Stimulated activated CD4-positive, alpha-beta T cell treated with anti-CD3 and anti-CD28 coated beads, Interleukin-1b, Interleukin-23, amount 100 ng/mL, for 4 hours (primary cell): ENCODE measurements around the gene PCDH9.

ENCODE experiments used
- DNase-seq, 2 donors: peaks; one replicate each; pipeline ENCODE4 v3.0.0-alpha.2; 2020; ENCODE audit warnings: low read depth in 2 of 2

PCDH9 gene

GRCh38 chr13:66974889-66975288 lies 255.2 kb downstream of the PCDH9 start:
- DNase-seq: no peak

GRCh38 chr13:66974174-66974573 lies 256.0 kb downstream of the PCDH9 start:
- no peak for DNase-seq

DNA sequence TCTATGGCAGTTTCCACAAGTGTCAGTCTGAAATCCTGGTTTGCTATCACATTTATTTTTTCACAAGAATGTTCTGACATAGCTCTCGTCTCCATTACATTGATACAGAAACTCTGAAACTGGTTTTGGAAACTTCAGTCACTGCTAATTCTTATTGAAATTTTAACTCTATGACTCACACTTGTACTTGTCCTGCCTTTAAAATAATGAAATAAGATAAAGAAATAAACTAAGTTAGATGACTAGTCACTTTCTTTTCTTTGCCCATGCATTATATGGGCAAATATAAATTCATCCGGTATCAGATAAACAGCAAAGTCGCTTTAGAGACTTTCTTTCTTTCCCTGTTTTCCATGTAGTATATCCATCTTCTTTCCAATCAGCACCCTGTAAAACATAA lies 257.5 kb downstream of the PCDH9 start:
- DNase-seq: no peak

DNA sequence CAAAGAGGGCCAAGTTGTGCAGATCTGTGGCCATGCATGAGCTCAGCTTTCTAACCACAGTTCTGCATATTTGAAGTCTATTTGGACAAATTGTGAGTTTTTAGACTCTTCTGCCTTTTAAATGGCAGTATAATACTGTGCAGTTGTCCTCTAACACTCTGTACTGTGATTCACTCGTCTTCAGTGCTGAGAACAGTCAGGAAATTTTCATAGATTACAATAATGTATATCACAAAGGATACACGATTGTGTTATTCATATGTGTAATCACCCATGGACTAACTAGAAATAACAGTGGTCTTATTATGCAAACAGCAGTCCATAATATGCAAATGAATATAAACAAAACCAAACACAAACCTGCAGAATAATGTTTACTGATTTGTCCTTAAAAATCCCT lies 259.1 kb downstream of the PCDH9 start:
- no peak for DNase-seq

DNA sequence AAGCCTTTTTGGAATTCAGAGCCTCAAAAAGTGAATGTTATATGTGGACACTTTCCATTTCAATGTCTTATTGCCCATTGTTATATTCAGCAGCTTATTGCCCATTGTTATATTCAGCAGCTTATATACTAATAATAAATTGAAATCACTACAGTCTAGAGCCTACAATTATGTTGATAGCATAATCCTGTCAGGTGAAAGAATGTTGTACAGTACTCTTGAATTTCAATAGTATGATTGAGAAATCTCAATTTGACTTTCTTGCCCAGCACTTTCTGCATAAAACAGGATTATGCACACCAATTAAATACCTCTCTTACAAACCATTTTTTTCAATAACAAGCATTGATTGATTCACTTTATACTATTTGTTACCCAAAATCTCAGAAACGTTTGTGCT lies 260.8 kb downstream of the PCDH9 start:
- DNase-seq: no peak

GRCh38 chr13:66967811-66968597 lies 262.1 kb downstream of the PCDH9 start:
- DNase-seq: no peak

- DNase-seq: no peak
These were observed 265.0 kb downstream of the PCDH9 start for GRCh38 chr13:66965181-66965580.

DNA sequence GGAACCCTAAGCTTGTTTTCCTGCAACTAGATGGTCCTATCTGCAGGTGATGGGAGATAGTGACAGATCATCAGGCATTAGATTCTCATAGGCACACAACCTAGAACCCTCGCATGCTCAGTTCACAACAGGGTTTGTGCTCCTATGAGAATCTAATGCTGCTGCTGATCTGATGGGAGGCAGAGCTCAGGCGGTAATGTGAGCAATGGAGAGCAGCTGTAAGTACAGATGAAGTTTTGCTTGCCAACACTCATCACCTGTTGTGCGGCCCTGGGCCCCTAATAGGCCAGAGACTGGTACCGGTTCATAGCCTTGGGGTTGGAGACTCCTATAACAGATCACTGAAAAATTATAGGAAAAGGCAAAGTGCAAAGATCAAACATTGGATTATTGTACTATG lies 267.2 kb downstream of the PCDH9 start:
- DNase-seq: no peak

DNA sequence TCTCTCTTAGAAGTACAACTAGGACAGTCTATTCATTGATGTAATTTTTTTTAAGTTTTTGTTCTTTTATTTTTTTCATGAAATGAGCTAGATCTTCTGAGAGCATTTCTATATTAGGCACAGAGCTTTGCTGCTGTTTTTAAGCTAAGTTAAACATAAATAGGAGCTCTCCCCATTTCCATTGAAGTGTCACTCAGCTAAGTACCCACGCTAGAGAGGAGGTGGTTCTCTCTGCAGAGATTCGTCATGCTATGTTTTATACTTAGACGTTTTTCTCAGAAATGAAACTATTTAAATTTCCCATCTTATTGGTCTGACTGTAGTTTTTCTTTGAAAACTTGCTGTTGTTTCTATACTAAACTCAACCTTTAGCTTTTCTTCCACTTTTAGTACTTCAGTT lies 271.5 kb downstream of the PCDH9 start:
- DNase-seq: no peak

DNA sequence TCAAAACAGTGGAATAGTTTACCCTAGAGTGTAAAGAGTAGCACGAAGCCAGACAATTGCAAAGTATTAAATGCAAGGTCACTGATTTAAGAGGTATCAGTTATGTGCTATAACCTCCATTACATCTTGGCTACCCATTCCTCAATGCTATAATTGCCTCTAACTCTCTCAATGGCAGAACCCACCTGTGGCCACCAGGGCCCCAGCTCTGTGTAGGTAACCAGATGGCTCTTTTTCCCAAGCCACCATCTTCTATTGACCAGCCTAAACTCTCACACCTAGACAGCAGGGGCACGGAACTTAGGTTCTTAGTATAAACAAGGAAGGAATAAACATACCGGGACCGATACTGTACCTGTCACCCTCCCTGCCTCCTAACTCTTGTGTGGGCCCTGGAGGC lies 277.6 kb downstream of the PCDH9 start:
- DNase-seq: no peak

- DNase-seq: no peak
These were observed 278.7 kb downstream of the PCDH9 start for GRCh38 chr13:66951426-66951825.

- no peak for DNase-seq
These were observed 279.5 kb downstream of the PCDH9 start for GRCh38 chr13:66950666-66951065.

GRCh38 chr13:66948910-66949309 lies 281.2 kb downstream of the PCDH9 start:
- DNase-seq: no peak

GRCh38 chr13:66943530-66943929 lies 286.6 kb downstream of the PCDH9 start:
- no peak for DNase-seq

- no peak for DNase-seq
These were observed 290.0 kb downstream of the PCDH9 start for GRCh38 chr13:66940113-66940512.

DNA sequence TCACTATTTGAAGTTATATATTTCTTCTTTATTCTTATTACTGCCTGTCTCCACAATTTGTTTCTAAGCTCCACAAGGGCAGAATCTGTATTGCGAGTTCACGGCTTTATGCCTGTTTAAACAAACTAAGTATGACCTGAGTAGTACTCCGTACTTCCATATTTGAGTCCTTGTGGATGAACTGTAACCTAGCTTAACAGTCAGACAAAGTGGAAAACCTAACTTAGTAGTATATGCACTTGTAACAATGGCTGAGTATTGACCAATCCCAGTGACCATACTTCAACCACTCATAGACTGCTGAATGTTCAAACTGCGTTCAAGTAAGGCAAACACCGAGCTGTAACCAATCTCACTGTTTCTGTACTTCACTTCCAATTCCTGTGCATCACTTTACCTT lies 292.7 kb downstream of the PCDH9 start:
- no peak for DNase-seq

- no peak for DNase-seq
These were observed 296.1 kb downstream of the PCDH9 start for GRCh38 chr13:66933994-66934393.

GRCh38 chr13:66933527-66933926 lies 296.6 kb downstream of the PCDH9 start:
- DNase-seq: no peak

GRCh38 chr13:66927562-66927961 lies 302.6 kb downstream of the PCDH9 start:
- DNase-seq: no peak

DNA sequence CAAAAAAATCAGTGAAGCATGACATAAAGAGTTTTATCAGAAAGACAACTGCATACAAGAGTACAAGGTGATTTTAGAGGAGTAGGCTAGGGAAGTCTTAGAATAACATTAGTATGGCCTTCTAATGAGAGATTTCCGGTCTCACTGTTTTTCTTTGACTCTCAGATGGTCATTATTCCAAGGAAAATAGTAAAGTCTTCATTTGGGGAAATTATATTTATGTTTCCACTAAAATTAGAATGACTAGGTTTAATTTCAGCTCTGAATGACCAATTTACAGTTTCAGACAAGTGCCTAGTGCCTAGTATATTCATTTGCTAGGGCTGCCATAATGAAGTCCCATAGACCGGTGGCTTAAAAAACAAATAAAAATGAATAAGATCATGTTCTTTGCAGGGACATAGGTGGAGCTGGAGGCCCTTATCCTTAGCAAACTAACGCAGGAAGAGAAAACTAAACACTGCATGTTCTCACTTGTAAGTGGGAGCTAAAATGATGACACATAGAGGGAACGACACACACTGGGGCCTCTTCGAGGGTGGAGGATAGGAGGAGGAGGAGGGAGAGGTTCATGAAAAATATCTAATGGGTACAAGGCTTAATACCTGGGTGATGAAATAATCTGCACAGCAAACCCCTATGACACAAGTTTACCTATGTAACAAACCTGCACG lies 303.1 kb downstream of the PCDH9 start:
- DNase-seq: no peak

GRCh38 chr13:66926200-66926850 lies 303.8 kb downstream of the PCDH9 start:
- DNase-seq: no peak

GRCh38 chr13:66922444-66922843 lies 307.7 kb downstream of the PCDH9 start:
- DNase-seq: no peak

DNA sequence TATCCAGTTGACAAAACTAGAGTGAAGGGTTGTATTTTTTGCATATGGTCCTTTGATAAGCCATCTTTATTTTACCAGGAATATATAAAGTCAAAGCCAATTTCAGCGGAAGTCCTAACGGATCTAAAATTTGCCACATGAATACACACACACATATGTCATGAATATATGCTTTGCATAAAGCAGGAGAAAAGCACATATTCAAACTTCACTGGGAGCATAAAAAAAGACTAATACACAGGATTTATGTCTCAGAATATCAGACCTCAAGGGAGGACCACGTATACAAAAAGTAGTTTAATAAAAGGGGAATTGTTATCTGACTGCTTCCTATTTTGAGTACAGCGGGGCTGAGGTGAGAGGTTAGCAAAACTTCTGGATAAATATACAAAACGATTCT lies 308.7 kb downstream of the PCDH9 start:
- no peak for DNase-seq
